ENCODE measurements around the gene TXNRD2. TPM values are rescaled to one million over a fixed set of nuclear protein-coding genes. Genes with fewer than 3 reads are reported as not detected.
A peak's percentile ranks its signal among the peaks of the same experiment; 100 is the strongest.

TXNRD2 gene
- total and polyA plus RNA-seq, 2 experiments from 2014 or later, result 11.2 to 12.4 TPM

DNA sequence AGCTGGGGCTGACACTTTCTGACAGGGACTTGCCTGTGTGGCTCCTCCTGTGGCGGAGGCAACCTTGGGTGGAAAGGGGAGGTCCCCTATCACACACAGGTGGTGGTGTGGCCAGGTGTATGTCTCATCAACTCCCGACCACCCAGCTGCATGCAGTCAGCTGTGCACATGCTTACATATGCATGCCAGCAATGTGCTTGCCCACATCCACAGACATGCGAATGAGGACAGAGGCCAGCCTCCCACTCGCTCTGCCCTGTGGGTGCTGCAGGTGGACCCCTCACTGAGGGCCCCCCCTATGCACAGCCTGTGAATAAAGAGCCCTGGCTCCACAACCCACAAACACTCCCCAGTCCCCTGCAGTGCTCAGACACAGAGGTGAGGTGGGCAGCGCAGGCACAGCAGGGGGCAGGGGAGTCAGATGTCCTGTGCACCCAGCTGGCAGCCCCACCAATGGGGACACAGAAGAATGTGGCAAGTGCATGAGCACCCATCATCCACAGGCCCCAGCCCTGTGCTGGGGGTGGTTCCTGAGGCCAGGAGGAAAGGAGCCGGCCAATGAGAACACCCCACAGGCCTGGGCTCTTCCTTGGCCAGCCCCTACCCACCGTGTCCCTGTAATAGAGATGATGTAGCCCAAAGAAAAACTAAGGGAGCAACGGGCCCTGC is 96.4 kb downstream of the TXNRD2 start:
- Mint-ChIP-seq H3K27ac (no peak overlapping the region), H3K36me3 (ENCODE audit: low read depth) (peaks cover 17% of the 10 kb centered on the region), H3K4me3 (no peak overlapping the region), H3K27me3 (ENCODE audit: insufficient read depth, low read depth, poor library complexity) (peaks cover 20% of the 10 kb centered on the region), H3K4me1 (peaks cover 16% of the 10 kb centered on the region; the same call in 2 of the 3 replicates), H3K9me3 (no peaks in the 10 kb centered on the region; the same call in 2 of the 3 replicates)
- no peaks in the 10 kb centered on the region for H3F3A ChIP-seq (replicated peaks; ENCODE audit: low read depth)
- H3K4me2 ChIP-seq, result no peak overlapping the region
- no peaks in the 10 kb centered on the region for H3K4me1 ChIP-seq (ENCODE audit: insufficient read depth)
- peaks cover 6% of the 10 kb centered on the region for H4K20me1 ChIP-seq (replicated peaks; ENCODE audit: insufficient read depth)
- peaks cover 12% of the 10 kb centered on the region for H3K79me2 ChIP-seq (replicated peaks; ENCODE audit: insufficient read depth)
- H3K4me3 ChIP-seq, result no peak overlapping the region
- no peaks in the 10 kb centered on the region for H3K9me2 ChIP-seq (ENCODE audit: insufficient read depth)
- H2AFZ ChIP-seq, result no peak overlapping the region
- H3K36me3 ChIP-seq (ENCODE audit: insufficient read depth), result no peaks in the 10 kb centered on the region; the same call in 1 of the 2 replicates
- H3K27me3 ChIP-seq (ENCODE audit: insufficient read depth), result no peaks in the 10 kb centered on the region
- TF ChIP-seq NANOG (IDR thresholded peaks at IDR 0.05; ENCODE audit: borderline replicate concordance) (no peak), ZNF114 (CRISPR knock-in tag; IDR thresholded peaks at IDR 0.05) (no peak), POLR2AphosphoS5 (IDR thresholded peaks at IDR 0.05; ENCODE audit: low read depth) (no peak), EZH2phosphoT487 (IDR thresholded peaks at IDR 0.05; ENCODE audit: unreplicated experiment) (no peak), ZNF331 (CRISPR knock-in tag; IDR thresholded peaks at IDR 0.05; ENCODE audit: low read depth) (no peak), JUNB (IDR thresholded peaks at IDR 0.05; ENCODE audit: unreplicated experiment) (no peak), STAT1 (IDR thresholded peaks at IDR 0.05; ENCODE audit: unreplicated experiment) (no peak), EZH2 (IDR thresholded peaks at IDR 0.05; ENCODE audit: low read depth, unreplicated experiment) (no peak), CREB1 (CRISPR knock-in tag; IDR thresholded peaks at IDR 0.05; ENCODE audit: low read depth) (no peak)
- TF ChIP-seq, protein P1, sequence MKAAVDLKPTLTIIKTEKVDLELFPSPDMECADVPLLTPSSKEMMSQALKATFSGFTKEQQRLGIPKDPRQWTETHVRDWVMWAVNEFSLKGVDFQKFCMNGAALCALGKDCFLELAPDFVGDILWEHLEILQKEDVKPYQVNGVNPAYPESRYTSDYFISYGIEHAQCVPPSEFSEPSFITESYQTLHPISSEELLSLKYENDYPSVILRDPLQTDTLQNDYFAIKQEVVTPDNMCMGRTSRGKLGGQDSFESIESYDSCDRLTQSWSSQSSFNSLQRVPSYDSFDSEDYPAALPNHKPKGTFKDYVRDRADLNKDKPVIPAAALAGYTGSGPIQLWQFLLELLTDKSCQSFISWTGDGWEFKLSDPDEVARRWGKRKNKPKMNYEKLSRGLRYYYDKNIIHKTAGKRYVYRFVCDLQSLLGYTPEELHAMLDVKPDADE (IDR thresholded peaks at IDR 0.05), result no peak
- TF ChIP-seq, protein P2, sequence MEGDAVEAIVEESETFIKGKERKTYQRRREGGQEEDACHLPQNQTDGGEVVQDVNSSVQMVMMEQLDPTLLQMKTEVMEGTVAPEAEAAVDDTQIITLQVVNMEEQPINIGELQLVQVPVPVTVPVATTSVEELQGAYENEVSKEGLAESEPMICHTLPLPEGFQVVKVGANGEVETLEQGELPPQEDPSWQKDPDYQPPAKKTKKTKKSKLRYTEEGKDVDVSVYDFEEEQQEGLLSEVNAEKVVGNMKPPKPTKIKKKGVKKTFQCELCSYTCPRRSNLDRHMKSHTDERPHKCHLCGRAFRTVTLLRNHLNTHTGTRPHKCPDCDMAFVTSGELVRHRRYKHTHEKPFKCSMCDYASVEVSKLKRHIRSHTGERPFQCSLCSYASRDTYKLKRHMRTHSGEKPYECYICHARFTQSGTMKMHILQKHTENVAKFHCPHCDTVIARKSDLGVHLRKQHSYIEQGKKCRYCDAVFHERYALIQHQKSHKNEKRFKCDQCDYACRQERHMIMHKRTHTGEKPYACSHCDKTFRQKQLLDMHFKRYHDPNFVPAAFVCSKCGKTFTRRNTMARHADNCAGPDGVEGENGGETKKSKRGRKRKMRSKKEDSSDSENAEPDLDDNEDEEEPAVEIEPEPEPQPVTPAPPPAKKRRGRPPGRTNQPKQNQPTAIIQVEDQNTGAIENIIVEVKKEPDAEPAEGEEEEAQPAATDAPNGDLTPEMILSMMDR (conservative IDR thresholded peaks at IDR 0.05; ENCODE audit: low read depth in 2 of 2), result no peak
- no peak for DNase-seq (ENCODE audit: low spot score)
- peak; percentile 69 for ATAC-seq
- no peak overlapping the region for H3K27ac ChIP-seq (ENCODE audit: low read depth)

DNA sequence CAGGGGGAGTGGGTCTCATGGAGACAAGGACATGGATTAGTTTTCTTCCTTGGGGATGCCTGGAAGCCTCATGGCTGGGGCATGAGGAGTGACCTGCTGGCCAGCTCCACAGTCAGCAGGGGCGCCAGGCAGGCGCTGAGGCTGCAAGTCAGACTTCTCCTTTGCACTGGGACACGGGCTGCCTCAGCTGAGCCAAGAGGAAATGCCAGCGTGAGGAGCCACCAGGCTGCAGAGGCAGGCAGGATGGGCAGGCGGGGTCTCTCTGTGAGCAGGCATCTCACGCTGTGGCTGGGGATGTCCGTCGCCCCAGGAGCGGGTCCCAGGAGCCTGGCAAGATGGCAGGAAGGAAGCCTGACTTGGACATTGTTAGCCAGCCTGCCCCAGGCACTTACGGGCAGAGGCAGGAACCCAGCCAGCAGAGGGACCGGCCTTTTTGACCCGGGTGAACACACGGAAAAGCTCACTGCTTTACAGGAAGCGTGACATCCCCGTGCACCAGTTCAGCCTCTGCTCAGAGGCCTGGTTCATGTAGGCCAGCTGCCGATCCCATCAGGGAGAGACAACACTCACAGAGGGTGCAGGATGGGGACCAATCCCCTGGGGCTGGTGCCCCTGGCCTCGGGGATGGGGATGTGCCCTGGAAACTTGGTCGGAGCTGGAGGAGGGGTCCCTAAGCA is 97.1 kb downstream of the TXNRD2 start:
- no peak overlapping the region for H3K4me3 Mint-ChIP-seq
- no peaks in the 10 kb centered on the region; the same call in 2 of the 3 replicates for H3K9me3 Mint-ChIP-seq
- Histone ChIP-seq H3K79me2 (replicated peaks; ENCODE audit: insufficient read depth) (peaks cover 12% of the 10 kb centered on the region), H3K4me3 (no peak overlapping the region), H3K27me3 (ENCODE audit: insufficient read depth) (no peaks in the 10 kb centered on the region), H2AFZ (no peak overlapping the region), H4K20me1 (replicated peaks; ENCODE audit: insufficient read depth) (peaks cover 6% of the 10 kb centered on the region), H3K27ac (ENCODE audit: low read depth) (no peak overlapping the region), H3K36me3 (ENCODE audit: insufficient read depth) (no peaks in the 10 kb centered on the region; the same call in 1 of the 2 replicates), H3K9me2 (ENCODE audit: insufficient read depth) (no peaks in the 10 kb centered on the region), H3F3A (replicated peaks; ENCODE audit: low read depth) (no peaks in the 10 kb centered on the region), H3K4me2 (no peak overlapping the region), H3K4me1 (ENCODE audit: insufficient read depth) (no peaks in the 10 kb centered on the region)
- H3K36me3 Mint-ChIP-seq (ENCODE audit: low read depth), result peaks cover 11% of the 10 kb centered on the region; the same call in 2 of the 3 replicates
- peaks cover 16% of the 10 kb centered on the region for H3K27me3 Mint-ChIP-seq (ENCODE audit: insufficient read depth, low read depth, poor library complexity)
- ATAC-seq (peak; percentile 15), DNase-seq (ENCODE audit: low spot score) (no peak)
- H3K27ac Mint-ChIP-seq, result no peak overlapping the region; the same call in 1 of the 2 replicates
- H3K4me1 Mint-ChIP-seq, result peaks cover 13% of the 10 kb centered on the region; the same call in 2 of the 3 replicates
- TF ChIP-seq, protein P1 (IDR thresholded peaks at IDR 0.05), result no peak
- TF ChIP-seq CREB1 (CRISPR knock-in tag; IDR thresholded peaks at IDR 0.05; ENCODE audit: low read depth), result no peak
- no peak for TF ChIP-seq STAT1 (IDR thresholded peaks at IDR 0.05; ENCODE audit: unreplicated experiment)
- TF ChIP-seq NANOG (IDR thresholded peaks at IDR 0.05; ENCODE audit: borderline replicate concordance), result no peak
- TF ChIP-seq ZNF114 (CRISPR knock-in tag; IDR thresholded peaks at IDR 0.05), result no peak
- TF ChIP-seq, protein P3, sequence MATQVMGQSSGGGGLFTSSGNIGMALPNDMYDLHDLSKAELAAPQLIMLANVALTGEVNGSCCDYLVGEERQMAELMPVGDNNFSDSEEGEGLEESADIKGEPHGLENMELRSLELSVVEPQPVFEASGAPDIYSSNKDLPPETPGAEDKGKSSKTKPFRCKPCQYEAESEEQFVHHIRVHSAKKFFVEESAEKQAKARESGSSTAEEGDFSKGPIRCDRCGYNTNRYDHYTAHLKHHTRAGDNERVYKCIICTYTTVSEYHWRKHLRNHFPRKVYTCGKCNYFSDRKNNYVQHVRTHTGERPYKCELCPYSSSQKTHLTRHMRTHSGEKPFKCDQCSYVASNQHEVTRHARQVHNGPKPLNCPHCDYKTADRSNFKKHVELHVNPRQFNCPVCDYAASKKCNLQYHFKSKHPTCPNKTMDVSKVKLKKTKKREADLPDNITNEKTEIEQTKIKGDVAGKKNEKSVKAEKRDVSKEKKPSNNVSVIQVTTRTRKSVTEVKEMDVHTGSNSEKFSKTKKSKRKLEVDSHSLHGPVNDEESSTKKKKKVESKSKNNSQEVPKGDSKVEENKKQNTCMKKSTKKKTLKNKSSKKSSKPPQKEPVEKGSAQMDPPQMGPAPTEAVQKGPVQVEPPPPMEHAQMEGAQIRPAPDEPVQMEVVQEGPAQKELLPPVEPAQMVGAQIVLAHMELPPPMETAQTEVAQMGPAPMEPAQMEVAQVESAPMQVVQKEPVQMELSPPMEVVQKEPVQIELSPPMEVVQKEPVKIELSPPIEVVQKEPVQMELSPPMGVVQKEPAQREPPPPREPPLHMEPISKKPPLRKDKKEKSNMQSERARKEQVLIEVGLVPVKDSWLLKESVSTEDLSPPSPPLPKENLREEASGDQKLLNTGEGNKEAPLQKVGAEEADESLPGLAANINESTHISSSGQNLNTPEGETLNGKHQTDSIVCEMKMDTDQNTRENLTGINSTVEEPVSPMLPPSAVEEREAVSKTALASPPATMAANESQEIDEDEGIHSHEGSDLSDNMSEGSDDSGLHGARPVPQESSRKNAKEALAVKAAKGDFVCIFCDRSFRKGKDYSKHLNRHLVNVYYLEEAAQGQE (IDR thresholded peaks at IDR 0.05; ENCODE audit: unreplicated experiment), result no peak
- TF ChIP-seq ZNF331 (CRISPR knock-in tag; IDR thresholded peaks at IDR 0.05; ENCODE audit: low read depth), result no peak
